Liver (tissue), 2 donors: Measurements from ENCODE around the gene SULT1B1.

ENCODE experiments used
- TF ChIP-seq, protein P1 (sequence below): fragments of 150-350 bp; IDR thresholded peaks from 2 replicates; pipeline ENCODE4 v1.5.1; 2017; ENCODE audit warnings: improper control_type of control experiment, low read depth, low read length; ENCODE audit not compliant: missing input control
- TF ChIP-seq, protein P2 (sequence below): IDR thresholded peaks from 2 replicates; pipeline ENCODE4 v1.6.1; 2016; ENCODE audit warnings: antibody characterized with exemption
- donor health status: healthy.

DNA sequence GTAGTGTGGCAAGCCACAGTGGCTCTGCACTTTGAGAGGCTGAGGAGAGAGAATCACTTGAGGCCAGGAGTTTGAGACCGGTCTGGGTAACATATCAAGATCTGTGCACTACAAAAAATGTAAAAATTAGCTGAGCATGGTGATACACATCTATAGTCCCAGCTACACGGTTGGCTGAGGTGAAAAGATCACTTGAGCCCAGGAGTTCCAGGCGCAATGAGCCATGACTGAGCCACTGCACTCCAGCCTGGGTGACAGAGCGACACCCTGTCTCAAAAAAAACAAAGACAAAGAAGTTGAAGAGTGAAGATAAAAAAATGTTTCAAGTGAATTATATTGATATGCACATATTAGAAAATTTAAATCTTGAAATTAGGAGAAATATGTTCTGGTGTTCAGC lies 46.3 kb downstream of the SULT1B1 start:
- TF ChIP-seq, protein P1, sequence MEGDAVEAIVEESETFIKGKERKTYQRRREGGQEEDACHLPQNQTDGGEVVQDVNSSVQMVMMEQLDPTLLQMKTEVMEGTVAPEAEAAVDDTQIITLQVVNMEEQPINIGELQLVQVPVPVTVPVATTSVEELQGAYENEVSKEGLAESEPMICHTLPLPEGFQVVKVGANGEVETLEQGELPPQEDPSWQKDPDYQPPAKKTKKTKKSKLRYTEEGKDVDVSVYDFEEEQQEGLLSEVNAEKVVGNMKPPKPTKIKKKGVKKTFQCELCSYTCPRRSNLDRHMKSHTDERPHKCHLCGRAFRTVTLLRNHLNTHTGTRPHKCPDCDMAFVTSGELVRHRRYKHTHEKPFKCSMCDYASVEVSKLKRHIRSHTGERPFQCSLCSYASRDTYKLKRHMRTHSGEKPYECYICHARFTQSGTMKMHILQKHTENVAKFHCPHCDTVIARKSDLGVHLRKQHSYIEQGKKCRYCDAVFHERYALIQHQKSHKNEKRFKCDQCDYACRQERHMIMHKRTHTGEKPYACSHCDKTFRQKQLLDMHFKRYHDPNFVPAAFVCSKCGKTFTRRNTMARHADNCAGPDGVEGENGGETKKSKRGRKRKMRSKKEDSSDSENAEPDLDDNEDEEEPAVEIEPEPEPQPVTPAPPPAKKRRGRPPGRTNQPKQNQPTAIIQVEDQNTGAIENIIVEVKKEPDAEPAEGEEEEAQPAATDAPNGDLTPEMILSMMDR, result peak; percentile 5
- TF ChIP-seq, protein P2, sequence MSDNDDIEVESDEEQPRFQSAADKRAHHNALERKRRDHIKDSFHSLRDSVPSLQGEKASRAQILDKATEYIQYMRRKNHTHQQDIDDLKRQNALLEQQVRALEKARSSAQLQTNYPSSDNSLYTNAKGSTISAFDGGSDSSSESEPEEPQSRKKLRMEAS, result no peak
